ENCODE measurements around the gene SLFN5.
"Not testable (repeated sequence)": the region's sequence is repeated elsewhere in the genome, so short reads cannot be mapped to it uniquely, and the experiment has no call there.

SLFN5 gene

DNA sequence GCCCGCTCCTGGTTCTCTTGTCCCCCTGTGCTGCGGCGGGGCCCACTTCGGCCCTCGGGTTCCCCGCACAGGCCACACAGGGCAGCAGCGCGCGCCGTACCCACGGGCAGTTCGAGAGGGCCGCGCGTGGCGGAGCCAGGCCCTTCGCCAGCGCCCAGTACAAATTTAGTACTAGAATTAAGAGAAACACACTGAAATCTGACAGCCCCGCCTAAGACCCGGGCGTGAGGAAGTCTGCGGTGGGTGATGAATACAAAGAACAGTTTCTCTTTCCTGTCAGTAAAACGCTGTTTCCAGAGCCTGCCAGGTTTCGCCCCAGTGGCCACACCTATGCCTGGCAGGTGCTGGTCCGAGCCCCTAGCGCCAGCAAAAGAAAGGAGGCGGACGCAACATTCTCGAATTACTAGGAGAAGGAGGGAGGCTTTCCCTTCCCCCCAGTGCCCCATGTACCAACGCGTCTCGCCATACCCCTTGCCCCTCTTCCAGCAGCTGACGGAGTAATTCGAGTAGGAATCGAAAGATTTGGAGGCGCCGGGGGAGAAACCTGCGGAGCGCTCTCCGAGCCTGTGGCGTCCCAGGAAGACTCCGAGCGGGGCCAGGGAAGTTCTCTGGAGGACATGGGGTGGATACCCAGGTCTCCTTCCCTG is 591 bp upstream of the SLFN5 start:
- DNase-seq (ENCODE audit: low read depth in 3 of 3): peak; percentile 60 to 76 (median 70)

DNA sequence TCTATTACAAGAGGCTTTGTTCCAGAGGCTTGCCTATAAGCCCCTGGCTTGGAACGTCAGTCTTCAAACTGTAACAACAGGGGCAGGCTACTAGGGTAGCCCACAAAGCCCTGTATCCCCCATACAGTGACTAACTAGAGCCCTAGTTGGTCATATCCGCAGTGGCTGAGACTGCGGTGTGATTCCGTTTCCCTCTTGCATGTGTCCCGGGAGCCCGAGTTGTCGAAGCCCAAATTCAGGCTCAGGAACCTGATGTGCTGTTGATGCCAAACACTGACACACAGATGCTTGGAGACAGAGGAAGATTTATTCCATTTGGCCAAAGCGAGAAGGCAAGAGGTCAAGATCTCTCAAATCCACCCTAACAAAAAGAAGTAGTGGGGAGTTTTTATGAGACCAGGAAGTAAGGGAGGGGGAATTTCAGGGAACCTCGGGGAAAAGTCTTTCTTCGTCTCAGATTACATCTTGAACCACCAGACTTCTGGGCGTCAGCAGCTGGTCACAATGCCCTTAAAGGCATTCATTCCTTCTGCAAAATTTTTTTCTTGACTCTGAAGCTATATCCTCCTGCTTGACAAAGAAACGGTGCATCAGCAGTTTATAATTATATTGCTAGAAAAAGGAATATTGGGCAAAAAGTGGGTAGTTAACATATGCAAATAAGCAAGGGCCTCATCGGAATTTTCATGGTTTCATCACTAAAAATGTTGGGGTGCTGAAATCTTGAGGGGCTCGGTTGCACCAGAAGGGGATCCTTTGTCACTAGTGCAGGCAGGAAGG is 879 bp downstream of the SLFN5 start:
- peak in 2 of 3 experiments; percentile 20 to 26 for DNase-seq (ENCODE audit: low read depth in 3 of 3)

DNA sequence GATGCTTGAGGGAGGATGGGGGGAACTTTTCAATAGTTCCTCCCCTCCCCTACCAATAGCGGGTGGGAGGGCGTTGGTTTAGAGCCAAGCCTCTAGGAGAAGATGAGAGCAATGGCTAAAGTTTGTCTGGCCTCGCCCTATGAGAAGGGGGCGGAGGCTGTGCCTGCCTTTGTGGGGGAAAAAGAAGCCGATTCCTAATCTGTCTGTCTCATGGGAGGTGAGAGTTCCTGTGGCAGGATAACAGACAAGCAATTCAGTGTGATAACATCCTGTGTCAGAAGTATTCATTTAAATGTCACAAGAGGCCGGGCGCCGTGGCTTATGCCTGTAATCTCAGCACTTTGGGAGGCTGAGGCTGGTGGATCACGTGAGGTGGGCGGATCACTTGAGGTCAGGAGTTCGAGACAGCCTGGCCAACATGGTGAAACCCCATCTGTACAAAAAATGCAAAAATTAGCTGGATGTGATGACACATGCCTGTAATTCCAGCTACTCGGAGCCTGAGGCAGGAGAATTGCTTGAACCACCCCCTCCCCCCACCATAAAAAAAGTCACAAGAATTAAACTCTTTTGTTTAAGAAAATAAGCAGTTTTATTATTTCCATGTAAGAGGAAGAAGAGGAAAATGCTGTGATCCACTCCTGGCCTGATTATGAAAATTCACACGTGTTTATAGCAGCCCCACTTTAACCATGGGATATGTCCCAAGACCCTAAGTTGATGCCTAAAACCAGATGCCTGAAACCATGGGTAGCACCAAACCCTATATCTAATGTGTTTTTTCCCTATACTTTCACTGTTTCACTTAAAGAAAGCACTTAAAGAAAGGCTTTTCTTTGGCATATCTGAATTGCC is 1.7 kb downstream of the SLFN5 start:
- DNase-seq (ENCODE audit: low read depth in 3 of 3): peak; percentile 53 to 69 (median 64)

DNA sequence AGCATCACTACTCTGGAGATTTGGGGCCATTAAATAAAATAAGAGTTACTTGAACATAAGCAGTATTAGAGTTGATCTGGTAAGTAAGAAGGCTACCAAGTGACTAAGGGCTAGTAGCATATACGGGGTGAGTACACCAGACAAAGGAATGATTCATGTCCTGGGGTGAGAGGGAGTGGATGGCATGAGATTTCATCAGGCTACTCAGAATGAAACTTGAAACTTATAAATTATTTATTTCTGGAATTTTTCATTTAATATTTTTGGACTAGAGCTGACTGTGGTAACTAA is 2.3 kb downstream of the SLFN5 start:
- DNase-seq (ENCODE audit: low read depth in 3 of 3): no peak

DNA sequence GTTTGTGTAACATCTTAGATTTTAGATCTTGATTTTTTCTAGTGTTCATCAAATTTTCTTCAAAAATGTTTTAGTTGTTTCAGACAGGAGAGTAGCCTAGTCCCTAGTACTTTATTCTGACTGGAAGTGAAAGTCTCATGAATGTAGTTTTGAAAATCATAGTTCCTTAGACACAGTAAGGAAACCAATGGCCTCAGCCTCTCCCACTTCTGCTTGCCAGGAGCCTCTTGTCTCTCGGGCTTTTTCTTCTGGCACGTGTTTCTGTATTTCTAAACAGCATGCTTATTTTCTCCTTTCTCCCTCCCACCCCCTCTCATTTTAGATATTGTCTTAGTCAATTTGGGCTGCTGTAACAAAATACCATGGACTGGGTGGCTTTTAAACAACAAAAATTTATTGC is 9.8 kb downstream of the SLFN5 start:
- no peak for DNase-seq (ENCODE audit: low read depth in 3 of 3)

DNA sequence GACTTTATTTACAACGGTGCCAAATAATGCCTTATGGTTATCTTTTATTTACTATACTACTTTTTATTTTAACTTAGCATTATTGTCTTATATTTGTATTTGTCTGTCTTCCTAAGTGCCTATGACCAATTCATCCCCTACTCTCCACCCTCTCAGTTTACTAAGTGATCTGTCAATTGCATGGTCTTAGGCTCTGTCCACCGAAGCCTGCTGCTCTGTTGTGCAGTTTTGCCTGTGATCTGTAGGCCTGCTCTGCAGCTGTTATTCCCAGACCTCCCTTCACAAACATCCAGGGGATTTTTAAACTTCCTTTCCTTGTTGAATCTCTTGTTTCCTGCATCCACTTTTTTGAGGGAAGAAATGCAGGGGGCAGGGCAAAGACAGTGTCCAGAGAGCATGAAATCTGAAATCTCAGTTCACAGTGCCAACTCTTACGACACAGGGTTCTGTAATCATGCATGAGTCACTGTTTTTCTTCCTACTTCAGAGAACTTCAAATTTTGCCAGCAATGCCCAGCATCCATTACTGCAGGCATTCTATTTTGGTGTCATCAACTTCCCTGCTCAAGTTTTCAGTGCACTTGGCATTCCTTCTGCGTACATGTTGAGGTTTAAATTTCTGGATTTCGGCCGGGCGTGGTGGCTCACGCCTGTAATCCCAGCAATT is 11.4 kb downstream of the SLFN5 start:
- no peak for DNase-seq (ENCODE audit: low read depth in 3 of 3)

DNA sequence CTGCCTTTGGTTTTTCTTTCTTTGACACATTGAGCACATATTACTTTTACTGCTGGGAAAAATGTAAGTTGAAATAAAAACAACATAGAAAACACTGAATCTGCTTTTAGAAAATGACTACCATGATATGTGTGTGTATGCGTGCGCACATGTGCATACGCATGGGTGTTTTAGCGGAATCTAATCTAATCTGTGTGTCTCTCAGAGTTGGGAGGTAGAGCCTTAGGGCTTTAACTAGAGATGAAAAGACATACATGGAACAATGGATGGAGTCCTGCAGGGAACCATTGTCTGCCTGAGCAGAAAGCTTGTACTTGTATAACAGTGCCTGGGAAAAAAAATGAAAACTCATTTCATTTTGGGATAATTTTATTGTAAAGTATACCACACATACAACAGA is 12.4 kb downstream of the SLFN5 start:
- DNase-seq (ENCODE audit: low read depth in 3 of 3): no peak

DNA sequence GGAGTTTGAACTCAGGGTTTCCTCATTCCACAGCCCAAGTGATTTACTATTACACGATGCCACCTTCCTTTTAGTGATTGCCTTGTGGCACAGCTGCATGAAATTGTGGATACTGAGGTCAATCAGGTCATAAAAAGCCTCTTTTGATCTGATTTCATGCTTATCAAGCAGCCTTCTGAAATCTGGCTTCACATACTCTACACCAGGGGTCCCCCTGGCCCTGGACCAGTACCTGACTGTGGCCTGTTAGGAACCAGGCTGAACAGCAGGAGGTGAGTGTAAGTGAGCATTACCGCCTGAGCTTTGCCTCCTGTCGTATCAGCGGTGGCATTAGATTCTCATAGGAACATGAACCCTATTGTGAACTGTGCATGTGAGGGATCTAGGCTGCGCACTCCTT is 13.8 kb downstream of the SLFN5 start:
- DNase-seq (ENCODE audit: low read depth in 3 of 3): no peak

DNA sequence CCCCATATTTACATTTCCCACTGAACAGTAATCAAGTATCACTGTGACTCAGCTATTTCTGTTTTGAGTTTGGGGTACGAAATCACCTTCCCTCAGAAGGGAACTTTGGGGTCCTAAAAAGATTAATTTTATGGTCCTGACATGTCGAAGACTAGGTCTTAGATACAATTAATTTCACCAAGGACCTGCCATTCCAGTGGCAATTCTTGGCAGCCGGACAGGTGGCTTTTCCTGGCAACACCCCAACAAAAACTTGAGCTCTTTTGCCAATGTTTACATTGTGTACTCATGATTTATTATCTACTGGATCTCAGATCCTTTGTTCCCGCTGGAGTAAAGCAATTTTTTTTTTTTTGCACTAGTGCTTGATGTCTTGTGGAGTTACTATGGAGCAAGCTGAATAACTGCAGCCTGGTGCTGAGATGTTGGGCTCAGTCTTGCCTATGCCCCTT is 14.4 kb downstream of the SLFN5 start:
- no peak for DNase-seq (ENCODE audit: low read depth in 3 of 3)

DNA sequence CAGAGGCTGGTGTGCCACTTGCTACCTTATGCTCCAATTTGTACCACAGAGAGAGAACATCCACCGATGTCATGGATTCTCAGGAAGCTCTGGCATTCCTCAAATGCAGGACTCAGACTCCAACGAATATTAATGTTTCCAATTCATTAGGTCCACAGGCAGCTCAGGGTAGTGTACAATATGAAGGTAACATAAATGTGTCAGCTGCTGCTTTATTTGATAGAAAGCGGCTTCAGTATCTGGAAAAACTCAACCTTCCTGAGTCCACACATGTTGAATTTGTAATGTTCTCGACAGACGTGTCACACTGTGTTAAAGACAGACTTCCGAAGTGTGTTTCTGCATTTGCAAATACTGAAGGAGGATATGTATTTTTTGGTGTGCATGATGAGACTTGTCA is 16.1 kb downstream of the SLFN5 start:
- DNase-seq (ENCODE audit: low read depth in 3 of 3): no peak

DNA sequence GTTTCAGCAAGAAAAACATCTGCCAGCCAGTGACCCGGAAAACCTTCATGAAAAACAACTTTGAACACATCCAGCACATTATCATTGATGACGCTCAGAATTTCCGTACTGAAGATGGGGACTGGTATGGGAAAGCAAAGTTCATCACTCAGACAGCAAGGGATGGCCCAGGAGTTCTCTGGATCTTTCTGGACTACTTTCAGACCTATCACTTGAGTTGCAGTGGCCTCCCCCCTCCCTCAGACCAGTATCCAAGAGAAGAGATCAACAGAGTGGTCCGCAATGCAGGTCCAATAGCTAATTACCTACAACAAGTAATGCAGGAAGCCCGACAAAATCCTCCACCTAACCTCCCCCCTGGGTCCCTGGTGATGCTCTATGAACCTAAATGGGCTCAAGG is 22.2 kb downstream of the SLFN5 start:
- no peak for DNase-seq (ENCODE audit: low read depth in 3 of 3)

DNA sequence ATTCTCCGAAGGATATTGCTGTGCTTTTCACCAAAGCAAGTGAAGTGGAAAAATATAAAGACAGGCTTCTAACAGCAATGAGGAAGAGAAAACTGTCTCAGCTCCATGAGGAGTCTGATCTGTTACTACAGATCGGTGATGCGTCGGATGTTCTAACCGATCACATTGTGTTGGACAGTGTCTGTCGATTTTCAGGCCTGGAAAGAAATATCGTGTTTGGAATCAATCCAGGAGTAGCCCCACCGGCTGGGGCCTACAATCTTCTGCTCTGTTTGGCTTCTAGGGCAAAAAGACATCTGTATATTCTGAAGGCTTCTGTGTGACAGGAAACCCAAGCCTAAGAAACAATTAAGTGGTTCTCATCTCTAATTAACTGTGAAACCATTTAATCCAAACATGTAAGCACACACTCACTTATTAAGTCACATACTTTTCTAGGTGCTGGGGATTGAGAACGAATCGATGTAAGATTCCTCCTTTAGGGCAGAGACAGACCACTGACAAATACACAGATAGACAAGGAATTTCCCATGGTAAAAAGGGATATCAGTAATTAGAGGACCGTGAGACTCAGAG is 22.8 kb downstream of the SLFN5 start:
- DNase-seq (ENCODE audit: low read depth in 3 of 3): no peak

DNA sequence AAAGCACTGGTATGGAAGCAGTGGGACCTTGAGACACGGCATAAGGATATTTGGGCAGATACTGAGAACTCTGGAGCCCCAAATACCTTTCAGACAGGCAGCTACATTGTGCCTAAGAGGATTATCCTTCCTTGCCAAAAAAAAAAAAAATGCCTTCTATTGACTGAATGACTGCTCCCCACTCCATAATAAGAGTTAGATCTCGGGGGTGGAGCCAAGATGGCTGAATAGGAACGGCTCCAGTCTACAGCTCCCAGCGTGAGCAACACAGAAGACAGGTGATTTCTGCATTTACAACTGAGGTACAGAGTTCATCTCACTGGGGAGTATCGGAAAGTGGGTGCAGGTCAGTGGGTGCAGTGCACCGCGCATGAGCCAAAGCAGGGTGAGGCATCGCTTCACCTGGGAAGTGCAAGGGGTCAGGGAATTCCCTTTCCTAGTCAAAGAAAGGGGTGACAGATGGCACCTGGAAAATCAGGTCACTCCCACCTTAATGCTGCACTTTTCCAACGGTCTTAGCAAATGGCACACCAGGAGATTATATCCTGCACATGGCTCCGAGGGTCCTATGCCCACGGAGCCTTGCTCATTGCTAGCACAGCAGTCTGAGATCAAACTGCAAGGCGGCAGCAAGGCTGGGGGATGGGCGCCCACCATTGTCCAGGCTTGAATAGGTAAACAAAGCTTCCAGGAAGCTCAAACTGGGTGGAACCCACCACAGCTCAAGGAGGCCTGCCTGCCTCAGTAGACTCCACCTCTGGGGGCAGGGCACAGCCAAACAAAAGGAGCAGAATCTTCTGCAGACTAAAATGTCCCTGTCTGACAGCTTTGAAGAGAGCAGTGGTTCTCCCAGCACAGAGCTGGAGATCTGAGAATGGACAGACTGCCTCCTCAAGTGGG is 31.5 kb downstream of the SLFN5 start:
- not testable (repeated sequence) for DNase-seq (ENCODE audit: low read depth in 3 of 3)

DNA sequence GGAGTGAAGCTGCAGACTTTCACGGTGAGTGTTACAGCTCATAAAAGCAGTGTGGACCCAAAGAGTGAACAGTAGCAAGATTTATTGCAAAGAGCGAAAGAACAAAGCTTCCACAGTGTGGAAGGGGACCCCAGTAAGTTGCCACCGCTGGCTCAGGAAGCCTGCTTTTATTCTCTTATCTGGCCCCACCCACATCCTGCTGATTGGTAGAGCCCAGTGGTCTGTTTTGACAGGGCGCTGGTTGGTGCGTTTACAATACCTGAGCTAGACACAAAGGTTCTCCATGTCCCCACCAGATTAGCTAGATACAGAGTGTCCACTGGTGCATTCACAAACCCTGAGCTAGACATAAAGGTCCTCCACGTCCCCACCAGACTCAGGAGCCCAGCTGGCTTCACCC is 35.6 kb downstream of the SLFN5 start:
- not testable (repeated sequence) for DNase-seq (ENCODE audit: low read depth in 3 of 3)

DNA sequence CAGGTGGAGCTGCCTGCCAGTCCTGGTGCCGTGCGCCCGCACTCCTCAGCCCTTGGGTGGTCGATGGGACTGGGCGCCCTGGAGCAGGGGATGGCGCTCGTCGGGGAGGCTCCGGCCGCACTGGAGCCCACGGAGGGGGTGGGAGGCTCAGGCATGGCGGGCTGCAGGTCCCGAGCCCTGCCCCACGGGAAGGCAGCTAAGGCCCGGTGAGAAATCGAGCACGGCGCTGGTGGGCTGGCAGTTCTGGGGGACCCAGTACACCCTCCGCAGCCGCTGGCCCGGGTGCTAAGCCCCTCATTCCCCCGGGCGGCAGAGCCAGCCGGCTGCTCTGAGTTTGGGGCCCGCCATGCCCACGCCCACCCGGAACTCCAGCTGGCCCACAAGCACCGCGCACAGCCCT is 36.0 kb downstream of the SLFN5 start:
- not testable (repeated sequence) for DNase-seq (ENCODE audit: low read depth in 3 of 3)

DNA sequence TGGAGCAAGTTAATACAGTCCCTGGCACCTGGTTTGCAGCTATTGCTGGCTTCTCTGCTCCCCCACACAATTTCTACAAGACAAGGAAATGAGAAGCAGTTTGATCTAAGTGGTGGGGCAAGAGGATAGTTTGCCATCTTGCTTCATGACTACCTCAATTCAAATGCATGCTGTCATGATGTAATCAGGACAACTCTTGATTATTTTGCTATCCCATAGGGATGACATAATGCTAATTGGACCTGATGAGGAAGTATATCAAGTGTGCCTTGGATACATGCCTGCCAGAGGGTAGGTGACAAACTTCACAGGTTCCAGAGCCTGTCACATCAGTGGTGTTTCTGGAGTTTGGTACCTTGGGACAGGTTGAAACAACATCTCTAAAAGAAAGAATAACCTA is 40.9 kb downstream of the SLFN5 start:
- no peak for DNase-seq (ENCODE audit: low read depth in 3 of 3)

DNA sequence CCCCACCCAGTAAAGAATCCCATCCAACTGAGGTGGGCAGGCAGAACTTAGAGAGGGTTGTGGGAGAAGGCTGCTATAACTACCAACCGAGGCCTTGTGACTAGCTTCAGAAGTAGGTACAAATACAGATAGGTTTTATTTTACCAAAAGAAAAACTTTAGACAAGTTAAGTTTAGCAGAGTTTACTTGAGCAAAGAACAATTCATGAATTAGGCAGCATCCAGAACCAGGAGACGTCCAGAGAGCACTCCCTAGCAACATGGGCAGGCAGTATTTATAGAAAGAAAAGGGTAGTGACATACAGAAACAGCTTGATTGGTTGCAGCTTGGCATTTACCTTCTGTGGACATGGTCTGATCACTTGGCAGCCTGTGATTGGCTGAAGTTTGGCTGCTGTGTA is 42.1 kb downstream of the SLFN5 start:
- DNase-seq (ENCODE audit: low read depth in 3 of 3): no peak

DNA sequence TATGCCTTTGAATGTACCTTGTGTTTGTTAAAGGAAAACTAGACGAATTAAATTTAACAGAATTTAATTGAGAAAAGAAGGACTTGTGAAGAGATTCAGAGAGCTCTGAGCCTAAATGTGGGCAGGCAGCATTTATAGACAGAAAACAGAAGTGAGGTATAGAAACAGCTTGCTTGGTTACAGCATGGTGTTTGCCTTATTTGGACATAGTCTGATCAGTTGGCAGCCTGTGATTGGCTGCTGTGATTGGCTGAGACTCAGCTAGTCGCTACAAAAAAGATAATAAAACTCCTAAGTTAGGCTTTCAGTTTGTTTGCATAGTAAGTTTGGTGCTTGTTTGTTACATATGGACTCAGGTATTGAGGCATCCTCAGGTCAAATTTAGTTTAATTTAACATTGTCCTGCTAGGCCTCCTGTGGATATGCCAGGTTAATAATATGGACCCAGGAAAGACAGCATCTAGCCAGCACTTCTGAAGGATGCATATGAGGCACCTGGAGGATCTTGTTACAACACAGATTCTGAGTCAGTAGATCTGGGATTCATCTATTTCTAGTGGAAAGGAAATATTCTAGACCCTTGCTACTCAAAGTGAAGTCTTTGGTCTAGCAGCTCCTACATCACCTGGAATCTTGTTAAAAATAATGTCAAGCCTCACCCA is 43.4 kb downstream of the SLFN5 start:
- DNase-seq (ENCODE audit: low read depth in 3 of 3): no peak

DNA sequence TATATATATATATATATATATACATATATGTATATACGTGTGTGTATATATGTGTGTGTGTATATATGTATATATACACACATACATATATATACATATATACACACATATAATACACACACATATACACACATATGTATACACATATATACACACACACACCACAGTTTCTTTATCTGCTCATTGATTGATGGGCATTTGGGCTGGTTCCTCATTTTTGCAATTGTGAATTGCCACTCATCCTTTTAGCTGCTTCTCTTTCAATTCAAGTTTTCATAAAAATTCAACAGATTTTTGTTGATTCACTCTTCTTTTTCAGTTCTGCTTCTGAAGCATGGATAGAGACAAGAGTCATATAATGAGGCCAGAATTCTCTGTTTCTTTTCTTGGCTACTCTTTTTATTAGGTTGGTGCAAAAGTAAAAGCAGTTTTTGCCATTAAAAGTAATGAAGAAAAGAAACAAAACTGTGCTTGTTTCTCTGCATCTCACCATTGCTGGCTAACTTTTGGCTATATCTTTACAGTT is 44.5 kb downstream of the SLFN5 start:
- DNase-seq (ENCODE audit: low read depth in 3 of 3): no peak

DNA sequence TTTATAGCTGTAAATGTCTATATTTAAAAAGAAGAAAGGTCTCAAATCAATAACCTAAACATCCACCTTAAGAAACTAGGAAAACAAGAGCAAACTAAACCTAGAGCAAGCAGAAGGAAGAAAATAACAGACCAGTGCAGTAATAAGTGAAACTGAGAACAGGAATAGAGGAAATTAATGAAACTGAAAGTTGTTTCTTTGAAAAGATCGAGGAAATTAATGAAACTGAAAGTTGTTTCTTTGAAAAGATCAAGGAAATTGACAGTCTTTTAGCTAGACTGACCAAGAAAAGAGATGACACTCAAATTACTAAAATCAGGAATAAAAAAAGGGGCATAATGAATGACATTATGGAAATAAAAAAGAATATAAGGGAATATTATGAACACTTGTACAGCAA is 46.4 kb downstream of the SLFN5 start:
- DNase-seq (ENCODE audit: low read depth in 3 of 3): no peak
